ENCODE results near the gene ATMIN.
A peak's percentile ranks its signal among the peaks of the same experiment; 100 is the strongest.

Gene ATMIN

DNA sequence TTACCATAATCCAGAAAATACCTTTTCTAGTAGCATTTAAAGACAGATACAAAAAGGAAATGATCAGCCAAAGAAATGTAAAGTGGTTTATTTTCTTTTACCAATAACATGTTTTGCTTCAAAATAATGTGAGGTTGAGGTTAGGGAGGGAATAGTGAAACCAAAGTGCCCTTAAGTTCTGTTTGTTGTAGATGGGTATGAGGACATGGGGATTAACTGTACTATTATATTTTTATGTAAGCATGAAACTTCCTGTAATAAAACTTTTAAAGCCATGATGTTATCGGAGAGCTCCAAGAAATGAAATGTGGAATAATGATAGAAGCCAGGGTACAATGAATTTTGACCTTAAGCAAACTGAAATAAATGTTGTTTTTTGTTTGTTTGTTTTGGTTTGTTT lies 31.5 kb downstream of the ATMIN start:
- no peak for DNase-seq (ENCODE audit: low read depth)

DNA sequence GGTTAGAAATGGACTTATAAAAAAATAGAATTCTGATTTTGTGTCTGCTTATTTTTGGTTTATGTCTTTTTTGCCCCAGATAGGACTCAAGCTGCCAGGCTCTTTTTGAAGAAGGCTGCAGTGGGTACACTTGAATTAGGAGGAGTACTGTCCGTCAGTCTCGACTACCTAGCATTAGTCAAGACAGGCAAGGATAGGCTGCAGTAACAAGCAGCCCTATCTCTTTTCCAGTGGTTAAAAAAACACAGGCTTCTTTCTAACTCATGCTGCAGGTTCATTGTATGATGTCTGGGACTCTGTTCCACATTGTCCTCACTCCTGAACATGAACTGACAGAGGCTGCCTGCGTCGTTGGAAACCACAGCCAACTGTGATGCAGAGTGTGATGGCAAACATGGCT lies 33.4 kb downstream of the ATMIN start:
- DNase-seq (ENCODE audit: low read depth): no peak

DNA sequence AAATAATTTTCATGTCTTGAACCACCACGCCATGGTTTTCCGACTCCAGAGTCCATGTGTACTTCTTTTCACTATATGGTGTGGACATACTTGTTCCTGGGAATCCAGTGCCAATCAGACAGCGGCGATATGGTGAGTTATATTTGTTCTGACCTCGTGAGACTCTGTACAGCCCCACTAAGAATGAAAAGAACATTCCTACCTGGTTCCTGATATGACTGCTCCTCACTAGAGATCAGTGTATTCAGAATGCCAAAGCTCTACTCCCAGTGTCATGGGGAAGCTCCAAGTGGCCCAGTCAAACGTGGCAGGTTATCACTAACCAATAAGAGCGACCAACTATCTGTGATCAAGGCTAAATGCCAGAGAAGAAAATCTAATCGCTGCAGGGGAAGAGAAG lies 35.3 kb downstream of the ATMIN start:
- no peak for DNase-seq (ENCODE audit: low read depth)

DNA sequence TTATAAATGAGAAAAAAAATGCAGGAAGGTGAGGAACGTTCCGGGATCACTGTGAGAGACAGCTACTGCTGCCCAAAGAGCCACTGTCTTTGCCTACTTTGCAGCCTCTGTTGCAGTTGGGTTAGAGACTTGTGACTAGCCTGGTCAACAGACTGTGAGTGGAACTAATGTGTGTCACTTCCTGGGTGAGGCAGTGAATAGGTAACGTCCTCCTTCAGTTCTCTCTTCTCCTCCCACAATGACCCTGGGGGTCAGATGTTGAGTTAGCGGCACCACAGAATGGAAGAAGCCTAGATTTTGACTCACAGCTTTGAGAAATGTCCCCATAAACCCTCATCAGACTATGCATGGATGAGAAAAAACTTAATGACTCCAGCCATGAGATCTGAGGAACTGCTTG lies 36.2 kb downstream of the ATMIN start:
- no peak for DNase-seq (ENCODE audit: low read depth)

DNA sequence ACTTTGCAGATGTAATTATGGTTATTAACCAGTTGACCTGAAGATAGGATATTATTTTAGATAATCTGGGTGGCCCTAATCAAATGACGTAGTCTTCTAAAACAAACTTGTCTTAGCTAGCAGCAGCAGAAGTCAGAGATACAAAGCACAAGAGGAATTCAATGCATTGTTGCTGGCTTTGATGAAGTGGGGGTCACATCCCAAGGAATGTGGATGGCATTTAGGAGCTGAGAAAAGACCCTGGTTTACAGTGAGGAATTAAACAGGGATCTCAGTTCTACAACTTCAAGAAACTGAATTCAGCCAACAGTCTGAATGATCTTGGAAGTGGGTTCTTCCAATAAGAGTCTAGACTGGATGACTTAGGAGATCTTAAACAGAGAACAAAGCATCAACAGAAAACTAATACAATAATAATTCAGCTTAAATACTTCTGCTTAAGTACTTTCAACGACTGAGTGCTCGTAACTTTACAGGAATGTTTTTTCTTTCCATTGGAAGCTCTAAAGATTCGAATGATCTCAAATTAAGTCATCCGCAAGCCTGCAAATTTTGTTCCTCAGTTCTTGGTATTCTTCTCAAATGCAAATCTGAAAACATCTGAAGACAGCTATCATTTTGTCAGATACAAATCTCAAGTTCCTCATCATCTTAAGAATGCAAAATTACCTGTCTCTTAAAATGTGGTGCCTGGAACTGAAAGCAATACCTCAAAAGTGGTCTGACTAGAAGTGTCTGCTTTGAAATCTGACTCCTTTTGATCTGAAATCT lies 38.1 kb downstream of the ATMIN start:
- no peak for DNase-seq (ENCODE audit: low read depth)

DNA sequence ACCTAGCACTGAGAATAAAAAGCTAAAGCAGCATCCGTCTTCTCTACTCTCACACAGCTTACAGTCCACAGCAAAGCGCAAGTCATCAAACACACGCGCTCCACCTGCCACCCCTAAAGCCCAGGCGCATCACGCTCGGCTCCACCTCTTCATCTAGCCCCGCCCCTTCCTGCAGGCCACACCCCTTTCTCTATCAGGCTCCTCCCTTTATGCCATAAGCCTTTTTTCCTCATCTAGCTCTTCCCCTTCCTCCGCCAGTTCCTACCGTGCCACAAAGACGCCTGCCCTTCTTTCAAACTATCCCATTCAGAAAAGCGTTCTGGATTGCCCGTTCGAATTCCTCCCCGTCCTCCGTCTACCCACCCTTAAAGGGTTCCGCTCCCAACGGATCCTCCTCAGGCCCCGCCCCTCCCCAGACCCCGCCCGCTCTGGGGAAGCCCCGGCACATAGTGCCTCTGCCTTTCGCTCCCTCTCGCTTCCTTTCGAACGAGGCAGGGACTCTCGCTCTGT lies 41.0 kb downstream of the ATMIN start:
- peak; percentile 93 for DNase-seq (ENCODE audit: low read depth)

DNA sequence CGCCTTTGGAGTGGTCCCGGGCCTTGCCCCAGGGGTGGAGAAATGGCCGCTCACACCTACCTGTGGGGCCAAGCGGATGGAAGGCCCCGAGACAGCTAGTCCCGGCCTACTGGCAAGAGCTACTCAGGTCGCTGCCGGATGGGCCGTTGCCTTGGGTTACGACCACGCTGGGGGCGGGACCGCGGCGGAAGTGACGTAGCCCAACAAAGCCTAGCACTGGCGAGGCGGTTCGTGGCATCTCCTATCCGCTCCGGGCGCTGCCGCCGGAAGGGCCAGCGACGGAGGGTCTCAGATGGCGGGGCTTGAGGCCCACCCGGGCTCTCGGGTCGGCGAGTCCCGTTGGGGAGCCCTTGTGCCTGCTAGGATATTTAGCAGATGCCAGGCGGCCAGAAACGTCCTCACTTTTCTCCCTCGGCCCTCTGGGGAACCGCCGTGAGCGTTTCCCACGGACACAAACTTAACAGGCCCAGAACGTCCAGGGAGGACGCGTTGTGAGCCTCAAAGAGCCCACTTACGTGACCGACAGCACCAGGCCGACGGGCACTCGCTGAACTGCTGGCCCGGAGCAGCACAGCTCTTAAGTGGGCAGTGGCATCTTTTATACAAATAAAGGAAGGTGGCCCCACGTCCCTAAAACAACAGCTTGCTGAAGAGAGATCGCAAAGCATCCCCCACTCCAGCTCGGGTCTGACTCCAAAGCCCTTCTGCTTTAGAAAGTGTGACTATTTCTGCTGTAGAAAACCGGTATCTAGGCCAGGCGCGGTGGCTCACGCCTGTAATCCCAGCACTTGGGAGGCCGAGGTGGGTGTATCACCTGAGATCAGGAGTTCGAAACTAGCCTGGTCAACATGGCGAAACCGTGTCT lies 41.7 kb downstream of the ATMIN start, which contains the start of gene C16orf46:
Gene C16orf46 (minus strand): TSS at position 163 of the 865 bp plus-strand sequence. CDS start 13,283 bp downstream, outside the sequence.
- peak; percentile 98 for DNase-seq (ENCODE audit: low read depth)

DNA sequence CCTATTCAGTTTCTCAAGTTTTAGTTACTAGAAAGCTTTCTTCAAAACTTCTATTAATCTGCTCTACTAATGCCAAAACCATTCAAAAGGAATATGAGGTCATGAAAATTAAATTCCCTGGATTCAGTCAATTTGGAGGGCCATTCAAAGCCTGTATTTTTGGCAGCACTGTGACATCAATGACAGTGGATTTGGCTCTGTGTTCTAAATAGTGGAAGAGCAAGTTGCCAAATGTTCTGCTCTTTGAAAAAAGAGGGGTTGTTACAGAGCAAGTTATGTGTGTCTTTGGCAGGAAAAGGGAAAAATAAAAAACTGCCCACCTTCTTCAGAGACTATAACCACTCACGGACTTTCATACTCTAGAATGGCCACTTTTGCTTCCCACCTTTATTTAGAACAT lies 44.6 kb downstream of the ATMIN start:
- no peak for DNase-seq (ENCODE audit: low read depth)

DNA sequence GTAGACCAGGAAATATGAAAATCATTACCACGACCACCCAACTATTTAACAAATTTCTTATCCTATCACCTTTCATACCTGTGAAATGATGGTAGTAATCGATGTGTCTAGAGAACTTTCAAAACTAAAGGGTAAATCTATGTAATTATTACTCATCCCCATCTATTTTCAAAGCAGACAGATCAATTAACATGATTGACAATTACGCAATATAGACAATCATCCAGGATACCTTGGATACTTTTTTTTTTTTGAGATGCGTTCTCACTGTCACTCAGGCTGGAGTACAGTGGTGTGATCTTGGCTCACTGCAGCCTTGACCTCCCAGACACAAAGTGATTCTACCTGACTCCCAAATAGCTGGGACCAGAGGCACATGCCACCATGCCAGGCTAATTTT lies 45.4 kb downstream of the ATMIN start:
- DNase-seq (ENCODE audit: low read depth): no peak

DNA sequence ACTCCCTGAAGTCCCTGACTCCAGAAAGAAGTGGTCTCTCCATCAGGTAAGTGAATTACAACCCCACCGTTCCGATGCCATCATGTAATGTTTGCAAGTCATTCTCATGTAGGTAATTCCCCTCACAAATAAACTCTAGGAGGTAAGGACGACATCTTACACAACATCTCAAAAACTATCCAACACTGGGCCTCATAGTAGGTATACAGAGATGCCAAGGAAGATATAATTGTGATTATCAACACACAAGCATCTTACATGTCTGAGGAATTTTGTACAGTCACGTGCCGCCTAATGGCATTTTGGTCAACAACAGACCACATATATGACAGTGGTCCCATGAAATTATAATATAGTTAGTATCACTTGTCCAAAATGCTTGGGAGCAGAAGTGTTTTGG lies 53.2 kb downstream of the ATMIN start:
- no peak for DNase-seq (ENCODE audit: low read depth)

DNA sequence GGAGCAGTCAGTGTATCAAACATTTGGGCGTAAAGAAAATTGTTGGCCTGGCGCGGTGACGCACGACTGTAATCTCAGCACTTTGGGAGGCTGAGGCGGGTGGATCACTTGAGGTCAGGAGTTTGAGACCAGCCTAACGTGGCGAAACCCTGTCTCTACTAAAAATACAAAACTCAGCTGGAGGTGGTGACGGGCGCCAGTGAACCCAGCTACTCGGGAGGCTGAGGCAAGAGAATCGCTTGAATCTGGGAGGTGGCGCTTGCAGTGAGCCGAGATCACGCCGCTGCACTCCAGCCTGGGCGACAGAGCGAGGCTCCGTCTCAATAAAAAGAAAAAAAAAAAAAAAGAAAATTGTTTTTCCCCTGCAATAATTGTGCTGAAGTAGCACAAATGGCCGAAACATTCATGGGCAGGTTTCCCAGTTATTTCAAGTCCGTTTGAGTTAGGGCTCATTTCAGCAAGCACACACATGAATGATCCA lies 59.2 kb downstream of the ATMIN start:
- DNase-seq (ENCODE audit: low read depth): no peak

DNA sequence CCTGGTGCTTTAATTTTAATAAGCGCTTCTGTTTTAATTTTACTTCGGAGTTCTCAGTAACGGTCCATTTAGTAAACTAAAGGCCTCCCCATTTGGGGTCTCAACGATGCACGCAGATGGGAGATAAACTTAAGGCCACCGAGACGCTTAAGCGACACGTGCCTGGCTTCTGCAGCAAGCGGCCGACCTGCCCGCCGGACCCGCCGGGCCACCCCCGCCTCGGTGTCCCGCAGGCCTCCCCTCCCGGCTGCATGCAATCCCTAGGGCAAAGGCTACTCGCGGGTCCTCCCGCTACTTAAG lies 60.0 kb downstream of the ATMIN start:
- DNase-seq (ENCODE audit: low read depth): no peak

DNA sequence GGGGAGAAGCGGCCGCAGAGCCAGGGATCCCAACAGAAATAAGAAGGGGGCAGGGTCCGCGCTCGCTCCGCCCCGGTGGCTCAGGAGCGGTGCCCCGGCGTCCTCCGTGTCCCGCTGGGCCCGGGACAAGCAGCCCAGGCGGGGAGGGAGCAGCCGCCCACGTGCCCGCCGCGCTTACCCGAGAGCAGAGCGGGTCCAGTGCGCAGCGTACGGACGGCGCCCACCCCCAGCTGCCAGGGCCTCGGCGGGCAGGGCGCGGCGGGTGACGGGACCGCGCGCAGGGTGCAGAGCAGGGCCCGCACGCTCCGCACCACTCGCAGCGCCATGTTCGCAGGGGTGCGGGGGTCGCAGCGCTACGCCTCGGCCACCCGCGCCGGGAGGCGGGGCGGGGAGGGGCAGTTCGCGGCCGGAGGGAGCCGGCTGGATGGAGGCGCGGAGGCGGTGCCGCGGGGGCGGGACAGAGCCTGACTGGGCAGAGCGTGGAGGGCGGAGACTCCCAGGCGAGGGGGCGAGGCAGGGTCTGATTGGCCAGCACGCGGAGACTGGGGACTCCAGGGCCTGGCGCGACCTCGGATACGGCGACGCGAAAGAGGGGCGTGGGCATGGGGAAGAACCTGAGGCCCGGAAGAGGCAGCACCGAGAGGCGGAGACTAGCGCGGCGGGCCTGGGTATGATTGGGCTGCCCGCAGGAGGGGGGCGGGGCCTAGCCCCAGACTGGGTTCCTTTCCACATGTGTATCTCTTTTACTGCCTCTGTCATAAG lies 60.5 kb downstream of the ATMIN start, which contains the start of gene GCSH:
Gene GCSH (minus strand): TSS at position 443 of the 762 bp plus-strand sequence. CDS start 117 bp downstream, at position 326.
- DNase-seq (ENCODE audit: low read depth): peak; percentile 94

DNA sequence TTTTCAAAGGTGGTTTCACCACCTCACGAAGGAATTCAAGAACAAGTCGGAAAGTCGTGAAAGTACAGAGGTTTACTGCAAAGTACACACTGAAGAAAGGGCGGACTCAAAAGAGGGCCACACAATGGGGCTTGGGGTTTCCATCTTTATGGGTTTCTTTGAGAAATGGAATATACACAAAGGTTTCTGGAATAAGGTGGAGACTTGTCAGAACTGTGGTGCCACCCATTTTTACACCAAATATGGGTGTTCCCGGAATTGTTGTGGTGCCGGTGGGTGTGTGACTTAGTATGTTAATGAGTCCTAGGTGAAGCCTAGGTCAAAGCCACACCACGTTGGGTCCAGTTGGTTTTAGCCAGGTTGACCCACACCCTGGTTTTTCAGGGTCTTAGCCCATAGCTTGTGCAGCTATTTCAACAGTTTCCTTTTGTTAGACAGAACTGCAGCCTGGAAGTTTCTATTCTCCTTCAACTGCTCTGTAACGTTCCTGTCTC lies 61.1 kb downstream of the ATMIN start:
- no peak for DNase-seq (ENCODE audit: low read depth)

Measured in stimulated activated CD8-positive, alpha-beta memory T cell treated with anti-CD3 and anti-CD28 coated beads, Interleukin-7, amount 100 ng/mL, for 24 hours (primary cell).